COLO668 (cell line): ENCODE data around the gene DBF4B.

Source experiments
- DNase-seq: peaks from one replicate; lab custom pipeline; 2025; ENCODE audit not compliant: unreplicated experiment; lab: John Stamatoyannopoulos, UW

Gene DBF4B

GRCh38 chr17:44759086-44759915, 50.8 kb downstream of the DBF4B start:
- DNase-seq = no peak

DNA sequence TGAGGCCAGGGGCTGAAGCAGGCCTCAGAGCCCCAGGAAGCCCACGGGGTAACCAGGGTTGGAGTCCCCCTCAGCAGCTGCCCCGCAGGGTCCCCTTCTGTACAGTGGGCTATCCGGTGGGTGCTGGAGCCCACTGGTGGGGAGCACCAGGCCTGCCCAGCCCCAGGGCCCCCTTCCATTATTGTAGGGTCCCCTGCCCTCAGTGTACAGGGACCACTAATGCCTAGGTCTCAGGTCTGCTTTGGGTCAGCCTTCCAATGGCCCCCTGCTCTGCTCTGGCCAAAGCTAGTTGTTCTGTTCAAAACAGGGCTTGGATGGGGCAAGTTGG, 51.4 kb downstream of the DBF4B start:
- no peak for DNase-seq

DNA sequence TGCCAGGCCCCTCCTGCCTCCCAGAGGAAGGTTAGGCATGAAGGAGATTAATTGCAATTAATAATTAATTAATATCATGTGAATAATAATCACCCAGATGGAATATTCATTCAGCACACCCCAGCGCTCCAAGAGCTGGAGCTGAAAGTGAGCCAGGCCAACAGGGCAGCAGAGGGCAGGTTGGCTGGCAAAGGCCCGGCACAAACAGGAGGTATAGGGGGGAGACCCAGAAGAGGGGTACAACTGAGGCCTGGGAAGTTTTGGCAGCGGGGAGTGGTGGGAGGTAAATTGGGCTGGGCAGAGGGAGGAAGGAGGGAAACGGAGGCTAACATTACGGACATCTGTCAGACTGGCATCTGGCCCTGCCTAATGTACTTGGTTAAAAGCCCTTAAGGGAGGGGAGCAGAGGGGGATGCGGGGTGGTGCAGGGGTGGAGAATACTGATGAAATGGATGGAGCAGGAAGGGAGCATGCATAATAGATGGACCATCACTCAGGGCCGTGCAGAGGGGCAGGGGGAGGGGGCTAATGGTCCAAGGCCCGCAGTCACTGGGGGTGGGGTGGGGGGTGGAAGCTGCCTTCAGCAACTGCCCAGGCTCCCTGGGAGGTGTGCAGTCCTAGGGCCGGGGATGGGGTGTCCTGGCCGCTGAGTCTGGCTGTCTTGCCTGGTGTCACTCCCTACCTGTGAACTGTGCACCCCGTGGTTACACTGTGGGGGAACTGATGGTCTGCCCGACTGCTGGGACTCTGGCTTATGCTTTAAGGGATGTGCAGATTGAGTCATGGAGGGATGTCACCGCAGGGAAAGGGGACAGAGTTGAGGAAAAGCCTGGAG, 52.2 kb downstream of the DBF4B start:
- DNase-seq = no peak

GRCh38 chr17:44761932-44762810, 53.7 kb downstream of the DBF4B start:
- DNase-seq = no peak

DNA sequence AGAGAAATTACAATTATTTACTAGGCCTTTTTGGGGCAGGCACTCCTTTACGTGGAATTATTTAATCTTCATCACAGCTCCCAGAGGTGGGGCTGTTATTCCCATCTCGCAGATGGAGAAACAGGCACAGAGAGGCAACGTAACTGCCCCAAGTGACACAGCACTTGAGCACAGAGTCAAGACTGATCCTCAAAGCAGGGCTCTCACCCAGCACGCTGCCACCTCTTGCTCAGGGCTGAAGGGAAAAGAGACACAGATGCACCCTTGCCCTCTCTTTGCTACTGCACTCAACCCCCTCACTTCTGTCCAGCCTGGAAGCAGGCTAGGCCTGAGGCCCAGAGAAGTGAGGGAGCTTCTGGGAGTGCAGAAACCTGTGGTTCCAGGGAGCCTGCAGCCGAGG, 54.7 kb downstream of the DBF4B start:
- DNase-seq = no peak

DNA sequence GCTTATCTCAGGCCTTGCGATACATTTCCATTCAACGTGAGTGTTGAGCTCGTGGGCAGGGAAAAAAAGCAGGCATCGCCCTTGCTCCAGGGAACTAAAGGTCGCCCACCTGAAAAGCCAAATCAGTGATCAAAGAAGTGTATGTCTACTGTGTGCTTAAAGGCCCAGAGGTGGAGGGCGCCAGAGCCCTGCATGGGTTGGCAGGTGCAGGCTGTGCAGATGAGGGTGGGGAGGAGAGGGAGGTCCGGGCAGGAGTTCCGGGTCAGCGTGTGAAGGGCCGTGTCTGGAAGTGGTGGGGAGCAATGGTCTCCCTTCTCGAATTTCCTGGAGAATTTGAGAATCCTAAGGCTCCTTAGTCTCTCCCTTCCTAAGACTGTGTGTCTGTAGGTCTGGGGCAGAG, 57.5 kb downstream of the DBF4B start:
- DNase-seq = no peak

DNA sequence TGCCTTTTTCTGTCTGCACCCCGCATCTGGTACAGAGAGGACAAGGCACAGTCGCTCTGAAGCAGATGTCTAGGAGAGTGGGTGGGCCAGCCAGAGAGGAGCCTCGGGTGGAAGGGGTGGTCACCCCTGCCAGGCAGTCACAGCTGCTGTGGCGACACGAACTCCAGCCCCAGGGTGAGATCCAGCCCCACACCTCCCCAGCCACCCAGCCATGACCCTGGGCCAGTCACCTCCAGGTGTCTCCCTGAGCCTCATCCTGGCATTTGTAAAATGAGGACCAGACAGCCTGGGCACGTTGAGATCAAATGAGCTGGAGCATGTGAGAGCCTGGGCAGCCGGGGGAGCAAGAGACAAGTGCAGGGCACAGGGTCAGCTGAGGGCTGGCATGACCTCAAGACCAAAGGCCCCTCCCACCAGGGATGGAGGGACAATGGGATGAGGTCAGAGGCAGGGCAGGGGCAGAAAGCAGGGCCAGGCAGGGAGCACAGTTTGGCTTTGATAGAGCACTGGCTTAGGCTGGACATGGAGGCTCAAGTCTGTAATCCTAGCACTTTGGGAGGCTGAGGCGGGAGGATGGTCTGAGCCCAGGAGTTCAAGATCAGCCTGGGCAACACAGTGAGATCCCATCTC, 58.1 kb downstream of the DBF4B start:
- no peak for DNase-seq

- DNase-seq = no peak
Measured at GRCh38 chr17:44767493-44767892, 59.0 kb downstream of the DBF4B start.

DNA sequence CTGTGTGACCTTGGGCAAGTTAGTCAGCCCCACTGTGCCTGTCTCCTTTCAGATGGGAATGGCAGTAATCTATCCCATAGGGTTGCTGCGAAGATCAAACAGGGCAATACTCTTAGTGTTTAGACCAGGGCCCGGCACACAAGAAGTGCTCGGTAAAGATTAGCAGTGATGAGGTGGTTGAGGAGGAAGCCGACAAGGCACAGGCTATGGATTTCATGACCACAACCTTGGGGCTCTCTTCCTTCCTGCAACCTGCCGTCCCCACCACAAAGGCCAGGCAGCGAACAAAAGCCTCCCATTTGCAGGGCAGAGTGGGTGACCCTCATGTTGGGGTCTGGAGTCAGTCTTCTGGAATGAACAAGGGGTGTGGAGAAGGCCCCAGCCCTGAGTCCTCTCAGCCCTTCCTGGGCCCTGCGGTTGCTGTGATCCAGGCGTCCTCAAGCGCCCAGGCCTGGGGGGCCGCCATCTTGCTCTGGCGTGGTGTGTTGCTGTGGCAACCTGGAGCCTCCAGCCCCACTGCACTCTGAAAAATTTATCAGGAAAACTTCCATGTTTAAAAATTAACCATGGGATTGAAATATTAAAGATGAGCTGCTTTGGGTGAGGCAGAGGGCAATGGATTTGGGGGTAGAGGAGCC, 60.2 kb downstream of the DBF4B start:
- DNase-seq = no peak

DNA sequence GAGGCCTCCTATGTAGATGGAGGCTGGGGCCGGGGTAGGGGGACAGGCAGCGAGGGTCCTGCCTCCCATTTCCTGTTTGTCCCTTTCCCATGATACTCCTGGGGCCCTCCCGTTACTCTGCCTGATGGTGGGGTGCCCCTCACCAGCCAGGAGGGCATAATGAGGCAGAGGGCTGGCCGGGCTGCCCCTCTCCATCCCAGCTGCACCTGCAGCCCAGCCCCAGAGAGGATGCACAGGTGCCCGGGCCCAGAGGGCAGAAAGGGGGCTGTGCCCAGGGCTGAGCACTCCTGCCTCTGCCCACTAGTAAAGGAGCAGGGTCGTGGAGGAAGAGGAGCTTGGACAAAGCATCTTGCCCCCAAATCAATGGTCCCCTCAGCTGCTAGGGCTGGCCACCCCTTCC, 60.8 kb downstream of the DBF4B start:
- DNase-seq = no peak

- DNase-seq = no peak
Measured at GRCh38 chr17:44769647-44770084, 61.2 kb downstream of the DBF4B start.

- no peak for DNase-seq
Measured at GRCh38 chr17:44770166-44770925, 61.9 kb downstream of the DBF4B start.

DNA sequence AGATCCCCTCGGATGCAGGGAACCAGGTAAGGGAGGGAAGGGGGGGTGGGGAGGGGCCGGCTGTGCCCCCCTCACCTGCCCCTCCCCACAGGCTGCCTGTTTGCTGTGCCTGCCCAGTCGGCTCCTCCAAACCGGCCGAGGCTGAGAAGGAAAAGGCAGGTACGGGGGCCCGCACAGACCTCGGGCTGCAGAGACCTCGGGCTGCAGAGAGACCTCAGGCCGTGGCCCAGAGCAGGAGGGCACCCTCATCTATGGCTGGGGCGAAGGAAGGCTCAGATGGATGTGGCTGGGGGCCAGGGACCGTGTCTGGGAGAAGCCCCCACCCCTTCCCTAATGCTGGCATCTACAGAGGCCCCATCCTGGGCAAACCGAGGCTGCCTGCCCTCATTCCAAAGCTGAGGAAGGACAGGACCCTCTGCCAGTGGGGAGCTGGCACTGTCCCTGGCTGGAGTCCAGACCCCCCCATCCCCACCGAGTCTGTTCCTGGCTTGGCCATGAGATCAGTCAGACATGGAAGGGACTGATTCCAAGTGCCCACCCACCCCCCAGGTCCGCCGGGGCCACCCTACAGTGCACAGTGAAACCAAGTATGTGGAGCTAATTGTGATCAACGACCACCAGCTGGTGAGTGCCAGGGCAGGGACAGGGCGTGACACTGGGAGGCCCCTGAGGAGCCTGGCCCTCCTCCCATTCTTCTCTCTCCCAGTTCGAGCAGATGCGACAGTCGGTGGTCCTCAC, 64.0 kb downstream of the DBF4B start:
- no peak for DNase-seq

DNA sequence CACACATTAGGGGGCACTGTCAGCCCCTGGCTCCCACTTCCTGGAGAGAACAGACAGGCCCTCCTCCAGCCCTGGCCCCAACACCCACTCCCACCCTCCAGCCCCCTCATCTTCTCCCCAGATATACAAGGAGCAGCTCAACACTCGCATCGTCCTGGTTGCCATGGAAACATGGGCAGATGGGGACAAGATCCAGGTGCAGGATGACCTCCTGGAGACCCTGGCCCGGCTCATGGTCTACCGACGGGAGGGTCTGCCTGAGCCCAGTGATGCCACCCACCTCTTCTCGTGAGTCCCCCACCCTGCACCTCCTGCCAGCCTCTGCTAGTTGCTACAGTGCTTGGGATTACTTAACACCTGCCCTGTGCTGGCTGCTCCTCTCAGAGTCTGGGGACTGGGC, 64.7 kb downstream of the DBF4B start:
- no peak for DNase-seq

DNA sequence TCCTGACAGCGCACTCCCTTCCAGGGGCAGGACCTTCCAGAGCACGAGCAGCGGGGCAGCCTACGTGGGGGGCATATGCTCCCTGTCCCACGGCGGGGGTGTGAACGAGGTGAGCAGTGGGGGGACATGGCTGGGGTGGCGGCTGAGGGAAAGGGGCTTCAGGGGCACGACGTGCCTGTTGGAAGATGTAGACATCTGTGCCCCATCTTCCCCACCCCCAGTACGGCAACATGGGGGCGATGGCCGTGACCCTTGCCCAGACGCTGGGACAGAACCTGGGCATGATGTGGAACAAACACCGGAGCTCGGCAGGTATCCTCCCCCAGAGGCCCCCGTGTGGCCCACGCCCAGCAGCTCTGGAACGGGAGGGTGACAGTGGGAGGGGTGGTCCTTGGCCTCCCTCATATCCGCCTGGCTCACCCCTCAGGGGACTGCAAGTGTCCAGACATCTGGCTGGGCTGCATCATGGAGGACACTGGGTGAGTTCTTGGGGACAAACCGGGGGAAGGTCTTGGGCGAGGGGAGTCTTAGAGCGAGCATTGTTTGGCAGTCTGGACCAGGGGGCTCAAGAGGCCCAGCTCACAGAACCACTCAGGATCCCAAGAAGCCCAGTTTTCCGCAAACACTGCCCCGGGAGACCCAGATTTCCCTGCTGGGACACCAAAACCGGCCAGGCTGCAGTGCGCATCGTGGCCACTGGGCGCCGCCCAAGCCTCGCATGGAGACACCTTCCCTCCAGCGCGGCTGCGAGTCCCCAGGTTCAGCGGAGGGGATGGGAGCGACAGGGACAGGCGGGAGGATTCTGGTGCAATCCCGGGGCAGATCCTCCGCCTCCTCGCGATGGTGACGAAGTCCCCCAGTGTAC, 66.0 kb downstream of the DBF4B start:
- DNase-seq = peak; percentile 77

DNA sequence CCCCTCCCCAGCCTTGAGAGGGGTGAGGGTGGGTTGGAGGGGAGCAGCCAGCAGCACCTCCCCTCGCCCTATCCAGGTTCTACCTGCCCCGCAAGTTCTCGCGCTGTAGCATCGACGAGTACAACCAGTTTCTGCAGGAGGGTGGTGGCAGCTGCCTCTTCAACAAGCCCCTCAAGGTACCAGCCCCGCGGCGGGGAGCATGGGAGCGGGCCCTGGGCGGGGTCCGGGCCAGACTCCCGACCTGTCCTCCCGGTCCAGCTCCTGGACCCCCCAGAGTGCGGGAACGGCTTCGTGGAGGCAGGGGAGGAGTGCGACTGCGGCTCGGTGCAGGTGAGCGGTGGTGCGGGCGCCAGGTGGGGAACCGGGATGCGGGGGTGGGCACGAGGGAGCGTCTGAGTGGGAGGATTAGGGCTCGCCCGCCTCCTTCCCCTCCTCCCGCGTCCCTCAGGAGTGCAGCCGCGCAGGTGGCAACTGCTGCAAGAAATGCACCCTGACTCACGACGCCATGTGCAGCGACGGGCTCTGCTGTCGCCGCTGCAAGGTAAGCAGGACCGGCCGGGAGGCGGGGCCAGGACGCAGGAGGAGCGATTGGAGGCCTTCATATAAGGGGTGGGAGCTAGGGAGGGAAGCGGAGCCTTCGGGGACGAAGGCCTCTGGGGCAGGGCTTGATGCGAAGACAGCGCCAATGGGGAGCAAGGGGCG, 66.8 kb downstream of the DBF4B start:
- DNase-seq = peak; percentile 92

GRCh38 chr17:44775838-44776621, 67.6 kb downstream of the DBF4B start:
- DNase-seq = peak; percentile 43
